ENCODE data around the gene MARCHF11. TPM values are rescaled to one million over a fixed set of nuclear protein-coding genes. Genes with fewer than 3 reads are reported as not detected.

Gene MARCHF11
- polyA plus RNA-seq, 3 donors: not detected

DNA sequence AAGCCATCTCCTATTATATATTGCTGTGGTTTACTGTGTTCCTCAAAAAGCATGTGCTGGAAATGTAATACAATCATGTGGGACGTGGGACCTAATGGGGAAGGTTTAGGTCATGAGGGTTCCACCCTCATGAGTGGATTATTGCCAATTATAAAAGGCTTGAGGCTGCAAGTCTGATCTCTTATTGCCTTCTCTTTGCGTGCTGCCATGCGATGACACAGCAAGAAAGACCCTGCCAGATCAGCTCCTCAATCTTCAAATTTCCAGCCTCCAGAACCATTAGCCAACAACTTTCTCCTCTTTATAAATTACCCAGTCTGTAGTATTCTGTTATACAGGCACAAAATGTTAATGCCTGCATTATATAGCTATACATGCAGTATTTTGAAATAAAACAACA is 45.4 kb downstream of the MARCHF11 start:
- H3K4me2 ChIP-seq (replicated peaks; ENCODE audit: extremely low read depth, low read length, poor library complexity, severe bottlenecking): no peak overlapping the region
- H3K4me3 Mint-ChIP-seq: no peak overlapping the region
- H3K9ac ChIP-seq (ENCODE audit: insufficient read depth, low read length, poor library complexity, severe bottlenecking): no peak overlapping the region
- no peaks in the 10 kb centered on the region for H3K27me3 ChIP-seq (ENCODE audit: control insufficient read depth in 2 of 2, insufficient read depth in 2 of 2, low read length in 2 of 2)
- H3K4me1 ChIP-seq (ENCODE audit: control insufficient read depth in 1 of 2, insufficient read depth in 2 of 2, low read length in 2 of 2): no peaks in the 10 kb centered on the region
- H3K36me3 Mint-ChIP-seq: no peaks in the 10 kb centered on the region
- intact Hi-C loops (cut with micrococcal nuclease): no loop called here
- H3K27ac ChIP-seq (ENCODE audit: low read depth in 1 of 2, low read length in 2 of 2): no peak overlapping the region
- H3K27me3 Mint-ChIP-seq (ENCODE audit: low read depth in 3 of 3): peaks cover 0 to 2% (median 0%) of the 10 kb centered on the region in 3 donors
- H3K79me2 ChIP-seq (ENCODE audit: insufficient read depth, low read length): no peaks in the 10 kb centered on the region
- H3K9me3 ChIP-seq (replicated peaks in 1 of 2; ENCODE audit: control insufficient read depth in 1 of 2, insufficient read depth in 1 of 2, low read length in 2 of 2): peaks cover 11 to 12% of the 10 kb centered on the region in 2 donors
- H4K20me1 ChIP-seq (ENCODE audit: insufficient read depth, low read length): no peaks in the 10 kb centered on the region
- peaks cover 2 to 17% (median 5%) of the 10 kb centered on the region in 7 donors for H3K9me3 Mint-ChIP-seq
- H2AFZ ChIP-seq (ENCODE audit: insufficient read depth, low read depth, low read length, poor library complexity, severe bottlenecking): no peak overlapping the region
- no peaks in the 10 kb centered on the region for H3K4me1 Mint-ChIP-seq
- no peak overlapping the region for H3K27ac Mint-ChIP-seq
- no peak for DNase-seq
- WGBS (ENCODE audit: insufficient coverage): 67% methylated on average over 3 of the region's 3 CpGs
- no peak overlapping the region for H3K4me3 ChIP-seq (replicated peaks in 1 of 3; ENCODE audit: low read depth in 2 of 3, low read length in 3 of 3)
- H3K36me3 ChIP-seq (replicated peaks in 1 of 2; ENCODE audit: control insufficient read depth in 1 of 2, insufficient read depth in 2 of 2, low read length in 2 of 2): no peaks in the 10 kb centered on the region
- no peak for TF ChIP-seq CTCF (IDR thresholded peaks at IDR 0.05)

DNA sequence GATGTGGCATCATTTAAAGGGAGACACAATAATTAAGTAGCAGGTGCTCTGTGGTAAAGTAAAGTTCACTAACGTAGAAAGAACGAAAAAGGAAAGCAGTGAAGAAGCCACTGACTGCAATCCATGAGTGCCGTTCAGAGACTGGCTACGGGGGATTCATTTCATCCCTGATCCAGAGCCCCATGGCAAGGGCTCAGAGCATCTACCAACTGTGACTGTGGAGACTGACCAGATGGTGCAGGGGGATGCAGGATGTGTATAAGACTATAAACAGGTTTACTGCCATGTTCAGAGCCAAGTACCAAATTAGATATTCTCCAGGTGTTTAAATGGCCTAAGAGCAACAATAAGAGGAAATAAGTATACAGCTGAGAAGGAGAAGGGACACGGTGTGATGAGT is 47.7 kb downstream of the MARCHF11 start:
- H3K4me1 Mint-ChIP-seq: no peaks in the 10 kb centered on the region
- H3K27me3 ChIP-seq (ENCODE audit: control insufficient read depth in 2 of 2, insufficient read depth in 2 of 2, low read length in 2 of 2): no peaks in the 10 kb centered on the region

More for the DNA sequence above, 47.7 kb downstream of the MARCHF11 start:
- Histone ChIP-seq H3K79me2 (ENCODE audit: insufficient read depth, low read length) (no peaks in the 10 kb centered on the region), H3K4me2 (replicated peaks; ENCODE audit: extremely low read depth, low read length, poor library complexity, severe bottlenecking) (no peak overlapping the region), H3K9ac (ENCODE audit: insufficient read depth, low read length, poor library complexity, severe bottlenecking) (no peak overlapping the region), H4K20me1 (ENCODE audit: insufficient read depth, low read length) (no peaks in the 10 kb centered on the region), H2AFZ (ENCODE audit: insufficient read depth, low read depth, low read length, poor library complexity, severe bottlenecking) (no peak overlapping the region), H3K36me3 (replicated peaks in 1 of 2; ENCODE audit: control insufficient read depth in 1 of 2, insufficient read depth in 2 of 2, low read length in 2 of 2) (no peaks in the 10 kb centered on the region), H3K4me1 (ENCODE audit: control insufficient read depth in 1 of 2, insufficient read depth in 2 of 2, low read length in 2 of 2) (no peaks in the 10 kb centered on the region), H3K9me3 (replicated peaks in 1 of 2; ENCODE audit: control insufficient read depth in 1 of 2, insufficient read depth in 1 of 2, low read length in 2 of 2) (no peaks in the 10 kb centered on the region), H3K27ac (ENCODE audit: low read depth in 1 of 2, low read length in 2 of 2) (no peak overlapping the region), H3K4me3 (replicated peaks in 1 of 3; ENCODE audit: low read depth in 2 of 3, low read length in 3 of 3) (no peak overlapping the region)
- no peak for TF ChIP-seq CTCF (IDR thresholded peaks at IDR 0.05)
- Mint-ChIP-seq H3K27ac (no peak overlapping the region), H3K36me3 (no peaks in the 10 kb centered on the region), H3K27me3 (ENCODE audit: low read depth in 3 of 3) (peaks cover 0 to 2% (median 0%) of the 10 kb centered on the region in 3 donors), H3K9me3 (peaks cover 0 to 3% (median 3%) of the 10 kb centered on the region in 7 donors), H3K4me3 (no peak overlapping the region)
- intact Hi-C loops (cut with micrococcal nuclease): no loop called here
- no peak for DNase-seq
- 94% methylated on average over 5 of the region's 5 CpGs for WGBS (ENCODE audit: insufficient coverage)
